DOHH2 (cell line): ENCODE measurements around the gene TREX2.

Experiments
- H3F3A ChIP-seq: fragments of 200-600 bp; sonication (generic), shearing (Covaris generic); 2 replicates; pipeline ENCODE4 v1.6.0; 2016; ENCODE audit warnings: antibody characterized with exemption, mild to moderate bottlenecking; ENCODE audit not compliant: control insufficient read depth, insufficient read depth
- H3K27ac ChIP-seq: fragments of 200-600 bp; sonication (generic); 2 replicates; pipeline ENCODE4 v1.5.1; 2014; ENCODE audit warnings: low read depth, mild to moderate bottlenecking, low read length, moderate library complexity
- H3K27me3 ChIP-seq: fragments of 200-600 bp; sonication (generic); 2 replicates; pipeline ENCODE4 v1.6.1; 2014; ENCODE audit warnings: mild to moderate bottlenecking, low read length, mixed read lengths; ENCODE audit not compliant: control insufficient read depth
- H3K36me3 ChIP-seq: fragments of 200-600 bp; sonication (generic); 2 replicates; pipeline ENCODE4 v1.6.1; 2014; ENCODE audit warnings: mild to moderate bottlenecking, low read length, moderate library complexity, mixed read lengths; ENCODE audit not compliant: control insufficient read depth
- H3K4me1 ChIP-seq: fragments of 200-600 bp; sonication (generic); 2 replicates; pipeline ENCODE4 v1.6.1; 2014; ENCODE audit warnings: mild to moderate bottlenecking, low read length, mixed read lengths; ENCODE audit not compliant: control insufficient read depth
- H3K4me2 ChIP-seq: fragments of 200-600 bp; sonication (generic); 2 replicates; pipeline ENCODE4 v1.6.0; 2014; ENCODE audit warnings: mild to moderate bottlenecking, low read length, moderate library complexity
- H3K4me3 ChIP-seq: fragments of 200-600 bp; sonication (generic); 2 replicates; pipeline ENCODE4 v1.5.1; 2014; ENCODE audit warnings: mild to moderate bottlenecking, low read length, mixed read lengths
- H3K79me2 ChIP-seq: fragments of 200-600 bp; sonication (generic); 2 replicates; pipeline ENCODE4 v1.6.1; 2014; ENCODE audit warnings: mild to moderate bottlenecking, low read length, mixed read lengths; ENCODE audit not compliant: control insufficient read depth
- H3K9me2 ChIP-seq: fragments of 200-600 bp; sonication (generic); replicated peaks from 2 replicates; pipeline ENCODE4 v1.6.1; 2014; ENCODE audit warnings: mild to moderate bottlenecking, low read length, mixed read lengths; ENCODE audit not compliant: control insufficient read depth
- H3K9me3 ChIP-seq: fragments of 200-600 bp; sonication (generic); 2 replicates; pipeline ENCODE4 v1.6.1; 2014; ENCODE audit warnings: antibody characterized with exemption, low read length, mixed read lengths; ENCODE audit not compliant: control insufficient read depth, insufficient read depth
- H4K20me1 ChIP-seq: fragments of 200-600 bp; sonication (generic); 2 replicates; pipeline ENCODE4 v1.6.0; 2014; ENCODE audit warnings: low read depth, mild to moderate bottlenecking, antibody characterized with exemption, low read length, moderate library complexity; ENCODE audit not compliant: control insufficient read depth, insufficient read depth
- CTCF ChIP-seq: fragments of 200-600 bp; sonication (generic); IDR thresholded peaks from one replicate; pipeline ENCODE4 v1.5.1; 2014; ENCODE audit warnings: antibody characterized with exemption, mild to moderate bottlenecking, low read depth, low read length; ENCODE audit not compliant: poor library complexity, severe bottlenecking
- EZH2phosphoT487 ChIP-seq: fragments of 200-600 bp; sonication (generic); IDR thresholded peaks from 2 replicates; pipeline ENCODE4 v1.6.1; 2017; ENCODE audit warnings: borderline replicate concordance, mild to moderate bottlenecking, antibody characterized with exemption, low read length, moderate library complexity, mixed read lengths

TREX2 gene

GRCh38 chrX:153487590-153488071 lies 41.8 kb upstream of the TREX2 start:
- no peaks in the 10 kb centered on the region for H3K9me2 ChIP-seq
- H3K4me2 ChIP-seq, result no peak overlapping the region
- no peaks in the 10 kb centered on the region for H3K79me2 ChIP-seq
- no peaks in the 10 kb centered on the region for H3F3A ChIP-seq
- H3K4me3 ChIP-seq, result no peak overlapping the region
- no peaks in the 10 kb centered on the region for H3K9me3 ChIP-seq
- no peaks in the 10 kb centered on the region for H4K20me1 ChIP-seq
- no peaks in the 10 kb centered on the region for H3K4me1 ChIP-seq
- H3K27ac ChIP-seq, result no peak overlapping the region
- no peaks in the 10 kb centered on the region for H3K36me3 ChIP-seq
- no peaks in the 10 kb centered on the region for H3K27me3 ChIP-seq
- TF ChIP-seq CTCF, result no peak
- TF ChIP-seq EZH2phosphoT487, result no peak

GRCh38 chrX:153486171-153486570 lies 40.3 kb upstream of the TREX2 start:
- Histone ChIP-seq H3F3A (no peaks in the 10 kb centered on the region), H3K9me2 (no peaks in the 10 kb centered on the region), H3K79me2 (no peaks in the 10 kb centered on the region), H3K9me3 (no peaks in the 10 kb centered on the region), H3K27me3 (no peaks in the 10 kb centered on the region), H3K4me1 (no peaks in the 10 kb centered on the region), H4K20me1 (no peaks in the 10 kb centered on the region), H3K27ac (no peak overlapping the region), H3K4me3 (no peak overlapping the region), H3K36me3 (no peaks in the 10 kb centered on the region), H3K4me2 (no peak overlapping the region)
- TF ChIP-seq EZH2phosphoT487, result no peak
- TF ChIP-seq CTCF, result no peak

- H3K9me2 ChIP-seq, result no peaks in the 10 kb centered on the region
- H3K4me1 ChIP-seq, result no peaks in the 10 kb centered on the region
- H3K36me3 ChIP-seq, result no peaks in the 10 kb centered on the region
- H3K27ac ChIP-seq, result no peak overlapping the region
- no peaks in the 10 kb centered on the region for H3F3A ChIP-seq
- H3K4me3 ChIP-seq, result no peak overlapping the region
- no peak for TF ChIP-seq CTCF
- TF ChIP-seq EZH2phosphoT487, result no peak
- no peaks in the 10 kb centered on the region for H3K27me3 ChIP-seq
- H4K20me1 ChIP-seq, result no peaks in the 10 kb centered on the region
- no peaks in the 10 kb centered on the region for H3K79me2 ChIP-seq
- H3K4me2 ChIP-seq, result no peak overlapping the region
- H3K9me3 ChIP-seq, result no peaks in the 10 kb centered on the region
Observed at GRCh38 chrX:153485396-153486080, 39.7 kb upstream of the TREX2 start.
